Bronchial epithelial cell (primary cell): ENCODE data around the gene CHRNA4. TPM values are rescaled to one million over a fixed set of nuclear protein-coding genes. Genes with fewer than 3 reads are reported as not detected.

Experiments
- DNase-seq: peaks from one replicate; pipeline ENCODE4 v3.0.0-alpha.2; 2010; ENCODE audit warnings: low read depth
- FAIRE-seq: peaks from 2 replicates; lab custom pipeline; 2011; peaks lifted over from hg19 to GRCh38; lab: Jason Lieb, UNC
- H3K27me3 ChIP-seq: 2 replicates; pipeline ENCODE4 v1.5.1; 2011; ENCODE audit warnings: low read length; ENCODE audit not compliant: control insufficient read depth, insufficient read depth
- H3K36me3 ChIP-seq: 2 replicates; pipeline ENCODE4 v1.5.1; 2011; ENCODE audit warnings: low read length; ENCODE audit not compliant: control insufficient read depth, insufficient read depth
- H3K4me3 ChIP-seq: 2 replicates; pipeline ENCODE4 v1.5.1; 2011; ENCODE audit warnings: mild to moderate bottlenecking, low read depth, low read length, control low read depth
- total RNA-seq: library from RNA; depleted of rRNA; stranded (reverse); fragments of >200 nt; gene quantifications from 2 replicates; pipeline ENCODE4 v1.2.1, GENCODE V29; 2014
- TF ChIP-seq, protein P1 (sequence below): IDR thresholded peaks from 2 replicates; pipeline ENCODE4 v1.5.1; 2011; ENCODE audit warnings: mild to moderate bottlenecking, moderate library complexity, low read length, control low read depth, inconsistent platforms; ENCODE audit not compliant: insufficient read depth, severe bottlenecking

CHRNA4 gene
- total RNA-seq, 1 donor from 2014 or later: not detected

GRCh38 chr20:63356511-63356910 is 4.6 kb downstream of the CHRNA4 start:
- FAIRE-seq (no peak), DNase-seq (no peak)
- peaks cover 2% of the 10 kb centered on the region for H3K27me3 ChIP-seq
- TF ChIP-seq, protein P1, sequence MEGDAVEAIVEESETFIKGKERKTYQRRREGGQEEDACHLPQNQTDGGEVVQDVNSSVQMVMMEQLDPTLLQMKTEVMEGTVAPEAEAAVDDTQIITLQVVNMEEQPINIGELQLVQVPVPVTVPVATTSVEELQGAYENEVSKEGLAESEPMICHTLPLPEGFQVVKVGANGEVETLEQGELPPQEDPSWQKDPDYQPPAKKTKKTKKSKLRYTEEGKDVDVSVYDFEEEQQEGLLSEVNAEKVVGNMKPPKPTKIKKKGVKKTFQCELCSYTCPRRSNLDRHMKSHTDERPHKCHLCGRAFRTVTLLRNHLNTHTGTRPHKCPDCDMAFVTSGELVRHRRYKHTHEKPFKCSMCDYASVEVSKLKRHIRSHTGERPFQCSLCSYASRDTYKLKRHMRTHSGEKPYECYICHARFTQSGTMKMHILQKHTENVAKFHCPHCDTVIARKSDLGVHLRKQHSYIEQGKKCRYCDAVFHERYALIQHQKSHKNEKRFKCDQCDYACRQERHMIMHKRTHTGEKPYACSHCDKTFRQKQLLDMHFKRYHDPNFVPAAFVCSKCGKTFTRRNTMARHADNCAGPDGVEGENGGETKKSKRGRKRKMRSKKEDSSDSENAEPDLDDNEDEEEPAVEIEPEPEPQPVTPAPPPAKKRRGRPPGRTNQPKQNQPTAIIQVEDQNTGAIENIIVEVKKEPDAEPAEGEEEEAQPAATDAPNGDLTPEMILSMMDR: no peak
- no peaks in the 10 kb centered on the region for H3K36me3 ChIP-seq
- no peak overlapping the region for H3K4me3 ChIP-seq

- FAIRE-seq (no peak), DNase-seq (no peak)
- Histone ChIP-seq H3K36me3 (no peaks in the 10 kb centered on the region), H3K4me3 (no peak overlapping the region), H3K27me3 (no peaks in the 10 kb centered on the region)
- TF ChIP-seq, protein P1: no peak
These were observed 5.3 kb downstream of the CHRNA4 start for GRCh38 chr20:63355781-63356295.

GRCh38 chr20:63354636-63355350 is 6.4 kb downstream of the CHRNA4 start:
- no peak for DNase-seq
- Histone ChIP-seq H3K4me3 (no peak overlapping the region), H3K36me3 (no peaks in the 10 kb centered on the region), H3K27me3 (no peaks in the 10 kb centered on the region)
- no peak for FAIRE-seq
- TF ChIP-seq, protein P1: no peak

GRCh38 chr20:63352811-63353221 is 8.3 kb downstream of the CHRNA4 start:
- no peak for FAIRE-seq
- DNase-seq: no peak
- no peak overlapping the region for H3K4me3 ChIP-seq
- H3K27me3 ChIP-seq: no peaks in the 10 kb centered on the region
- H3K36me3 ChIP-seq: no peaks in the 10 kb centered on the region
- TF ChIP-seq, protein P1: no peak

DNA sequence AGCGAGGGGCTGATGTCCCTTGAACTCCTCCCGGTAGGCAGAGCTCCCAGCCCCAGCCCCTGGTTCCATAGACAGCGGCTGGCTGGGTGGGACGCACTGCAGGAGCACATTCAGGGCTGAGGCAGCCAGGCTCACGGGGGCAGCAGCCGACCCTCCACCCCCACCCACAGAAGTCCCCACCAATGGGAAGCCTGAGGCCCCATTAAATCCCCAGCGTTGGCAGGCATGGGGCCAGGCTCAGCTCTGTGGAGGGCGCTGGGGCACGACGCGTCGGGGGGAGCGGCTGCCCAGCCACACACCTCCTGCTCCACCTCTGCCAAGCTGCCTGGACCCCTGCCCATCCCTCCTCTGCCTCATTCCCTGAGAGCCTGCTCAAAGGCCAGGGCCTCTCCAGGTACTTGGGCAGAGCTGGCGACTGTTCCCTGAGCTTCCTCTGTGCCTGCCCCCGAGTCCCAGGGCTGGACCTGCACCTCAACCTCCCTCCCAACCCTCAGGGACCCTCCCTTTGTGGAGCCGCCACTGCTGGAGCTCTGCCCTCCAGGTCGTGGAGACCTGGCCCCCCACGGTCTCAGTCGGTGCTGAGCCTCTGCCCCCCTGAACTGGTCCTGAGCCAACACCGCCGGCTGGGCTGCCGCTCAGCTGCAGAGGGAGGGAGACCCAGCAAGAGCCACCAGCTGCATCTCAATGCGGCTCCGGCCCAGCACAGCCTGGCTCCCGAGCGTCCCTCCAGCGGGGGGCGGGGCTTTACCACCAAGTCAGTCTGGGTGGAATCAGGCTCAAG is 9.1 kb downstream of the CHRNA4 start:
- TF ChIP-seq, protein P1: no peak
- DNase-seq: no peak
- no peak for FAIRE-seq
- Histone ChIP-seq H3K36me3 (no peaks in the 10 kb centered on the region), H3K27me3 (no peaks in the 10 kb centered on the region), H3K4me3 (no peak overlapping the region)
